D721Med (cell line): Measurements from ENCODE around the gene DUSP22.

Source experiments
- DNase-seq: peaks from one replicate; pipeline ENCODE4 v3.0.0; 2011; ENCODE audit warnings: low spot score; ENCODE audit not compliant: insufficient read length
- FAIRE-seq: peaks from 2 replicates; lab custom pipeline; 2011; peaks lifted over from hg19 to GRCh38; lab: Jason Lieb, UNC
- TF ChIP-seq, protein P1 (sequence below): IDR thresholded peaks from 2 replicates; pipeline ENCODE4 v1.5.1; 2012; ENCODE audit warnings: mild to moderate bottlenecking, control low read depth; ENCODE audit not compliant: insufficient read depth; ENCODE audit errors: missing control alignments

The DUSP22 gene

DNA sequence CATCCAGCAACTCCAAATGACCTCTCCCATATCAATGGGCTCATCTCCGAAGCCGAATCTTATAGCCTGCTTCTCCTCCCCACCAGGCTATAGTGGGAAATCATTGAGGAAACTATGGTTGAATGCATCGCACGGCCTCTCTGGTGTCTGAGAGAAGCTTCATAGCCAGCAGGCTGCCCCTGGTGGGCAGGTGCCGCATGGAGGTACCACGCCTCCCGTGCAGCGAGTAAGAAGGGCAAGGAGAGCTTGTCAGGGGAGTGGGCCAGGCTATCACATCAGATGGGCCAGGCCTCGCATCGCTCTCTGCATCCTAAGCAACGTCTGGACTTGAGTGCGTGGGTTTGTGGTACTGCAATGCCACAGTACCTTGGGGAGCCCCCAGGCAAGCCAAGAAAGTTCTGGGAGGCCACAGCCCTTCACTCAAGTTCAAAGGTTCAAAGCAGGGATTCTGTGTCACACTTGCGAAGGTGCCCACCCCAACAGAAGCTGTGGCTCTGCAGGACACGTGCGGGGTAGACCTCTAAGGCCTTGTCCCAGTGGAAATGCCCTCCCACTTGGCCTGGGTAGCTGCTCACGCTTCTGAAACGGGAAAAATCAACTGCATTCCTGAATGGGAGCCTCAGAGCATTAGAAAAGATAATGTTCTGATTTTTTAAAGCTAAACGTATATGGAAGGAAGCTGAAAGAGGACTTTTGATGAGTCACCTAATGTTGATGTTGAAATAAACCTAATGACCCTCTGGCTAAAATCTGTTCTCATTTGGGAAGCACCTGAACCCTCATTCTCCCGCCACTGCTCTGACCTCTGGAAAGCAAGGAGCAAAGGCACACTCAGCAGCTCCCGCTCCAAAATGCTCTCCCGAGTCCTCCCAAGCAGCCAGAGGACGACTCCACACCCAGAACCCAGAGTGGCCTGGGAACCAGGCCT lies 90.9 kb downstream of the DUSP22 start:
- TF ChIP-seq, protein P1, sequence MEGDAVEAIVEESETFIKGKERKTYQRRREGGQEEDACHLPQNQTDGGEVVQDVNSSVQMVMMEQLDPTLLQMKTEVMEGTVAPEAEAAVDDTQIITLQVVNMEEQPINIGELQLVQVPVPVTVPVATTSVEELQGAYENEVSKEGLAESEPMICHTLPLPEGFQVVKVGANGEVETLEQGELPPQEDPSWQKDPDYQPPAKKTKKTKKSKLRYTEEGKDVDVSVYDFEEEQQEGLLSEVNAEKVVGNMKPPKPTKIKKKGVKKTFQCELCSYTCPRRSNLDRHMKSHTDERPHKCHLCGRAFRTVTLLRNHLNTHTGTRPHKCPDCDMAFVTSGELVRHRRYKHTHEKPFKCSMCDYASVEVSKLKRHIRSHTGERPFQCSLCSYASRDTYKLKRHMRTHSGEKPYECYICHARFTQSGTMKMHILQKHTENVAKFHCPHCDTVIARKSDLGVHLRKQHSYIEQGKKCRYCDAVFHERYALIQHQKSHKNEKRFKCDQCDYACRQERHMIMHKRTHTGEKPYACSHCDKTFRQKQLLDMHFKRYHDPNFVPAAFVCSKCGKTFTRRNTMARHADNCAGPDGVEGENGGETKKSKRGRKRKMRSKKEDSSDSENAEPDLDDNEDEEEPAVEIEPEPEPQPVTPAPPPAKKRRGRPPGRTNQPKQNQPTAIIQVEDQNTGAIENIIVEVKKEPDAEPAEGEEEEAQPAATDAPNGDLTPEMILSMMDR, result no peak
- FAIRE-seq (no peak), DNase-seq (no peak)

DNA sequence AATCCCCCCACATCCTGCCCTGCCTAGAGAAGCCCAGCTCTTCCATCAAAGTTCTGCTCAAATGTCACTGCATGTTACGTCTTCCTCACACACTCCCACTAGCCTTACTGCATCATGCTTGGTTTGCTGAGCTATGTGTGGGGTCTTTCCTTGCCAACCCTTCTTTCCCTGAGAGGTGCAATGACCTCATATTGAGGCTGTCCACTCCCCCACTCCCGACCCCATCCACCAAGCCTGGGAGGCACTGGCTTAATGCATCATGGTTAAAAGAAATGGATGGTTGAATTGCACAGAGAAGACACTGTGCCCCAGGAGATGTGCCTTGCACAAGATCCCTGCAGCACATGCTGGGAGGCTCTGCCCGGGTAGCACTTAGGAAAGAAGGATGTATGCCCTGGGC lies 91.6 kb downstream of the DUSP22 start:
- DNase-seq, result no peak

DNA sequence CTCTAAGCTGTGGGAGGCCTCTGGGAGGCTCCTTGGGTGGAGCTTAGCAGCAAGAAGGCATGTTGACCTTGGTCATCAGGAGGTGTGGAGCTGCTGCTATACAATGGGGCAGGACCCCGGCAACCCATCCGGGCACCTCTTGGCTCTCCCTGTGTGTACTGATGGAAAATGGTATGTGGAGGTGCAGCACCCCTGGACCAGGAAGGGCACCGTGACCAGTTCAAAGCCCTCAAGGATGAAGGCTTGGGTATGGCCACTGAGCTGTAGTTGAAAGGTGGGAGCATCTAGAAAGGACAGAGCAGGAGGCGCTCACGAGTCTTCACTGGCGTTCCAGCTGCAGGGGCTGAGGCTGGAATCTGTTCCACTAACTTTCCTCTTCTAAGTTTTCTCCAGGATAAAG lies 92.6 kb downstream of the DUSP22 start:
- FAIRE-seq, result no peak
- TF ChIP-seq, protein P1, result no peak
- DNase-seq, result no peak

More for the DNA sequence above, 91.6 kb downstream of the DUSP22 start:
- no peak for FAIRE-seq
- TF ChIP-seq, protein P1, result no peak

DNA sequence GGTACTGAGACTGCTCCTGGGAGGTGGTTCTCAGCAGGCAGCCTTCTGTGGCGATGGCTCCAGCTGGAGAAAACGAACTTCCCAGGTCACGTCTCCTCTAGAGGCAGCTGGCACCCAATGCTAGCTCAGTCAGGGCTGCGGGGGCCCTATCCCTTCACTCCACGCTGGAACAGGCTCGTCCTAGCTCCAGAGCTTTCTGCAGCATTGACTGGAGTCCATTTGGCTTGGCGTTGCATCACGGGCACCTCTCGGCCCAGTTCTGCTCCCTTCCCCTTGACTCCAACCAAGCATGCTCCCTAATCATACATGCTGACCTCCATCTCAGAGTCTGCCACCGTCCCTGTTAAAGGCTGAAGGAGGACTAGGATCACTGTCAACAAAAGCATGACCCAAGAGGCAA lies 93.3 kb downstream of the DUSP22 start:
- FAIRE-seq (no peak), DNase-seq (no peak)
- TF ChIP-seq, protein P1, result no peak

DNA sequence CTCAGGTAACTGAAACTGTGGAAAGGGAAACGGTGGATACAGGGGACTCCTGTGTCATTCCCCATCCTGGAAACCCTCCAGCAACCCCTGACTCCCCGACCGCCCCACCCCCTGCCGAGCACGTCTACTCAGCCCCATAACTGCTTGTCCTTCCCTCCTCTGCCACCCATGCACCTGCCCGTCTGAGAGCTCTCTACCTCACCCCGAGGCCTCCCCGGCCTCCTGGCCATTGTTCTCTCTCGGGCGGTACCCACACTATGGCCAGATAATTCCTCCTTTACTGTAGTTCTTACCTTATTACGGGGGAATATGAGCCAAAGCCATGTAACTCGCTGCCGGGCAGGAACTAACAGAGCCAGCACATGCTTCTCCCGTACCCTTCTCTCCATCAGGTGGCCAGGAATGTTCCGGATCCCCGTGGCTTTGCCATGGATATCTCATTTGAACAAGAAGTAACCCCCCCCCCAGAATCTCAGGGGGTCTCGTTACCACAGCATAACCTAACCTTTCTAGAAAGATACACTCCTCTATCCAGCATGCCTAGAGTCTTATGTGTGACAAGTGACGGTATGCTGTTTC lies 94.5 kb downstream of the DUSP22 start:
- no peak for FAIRE-seq

DNA sequence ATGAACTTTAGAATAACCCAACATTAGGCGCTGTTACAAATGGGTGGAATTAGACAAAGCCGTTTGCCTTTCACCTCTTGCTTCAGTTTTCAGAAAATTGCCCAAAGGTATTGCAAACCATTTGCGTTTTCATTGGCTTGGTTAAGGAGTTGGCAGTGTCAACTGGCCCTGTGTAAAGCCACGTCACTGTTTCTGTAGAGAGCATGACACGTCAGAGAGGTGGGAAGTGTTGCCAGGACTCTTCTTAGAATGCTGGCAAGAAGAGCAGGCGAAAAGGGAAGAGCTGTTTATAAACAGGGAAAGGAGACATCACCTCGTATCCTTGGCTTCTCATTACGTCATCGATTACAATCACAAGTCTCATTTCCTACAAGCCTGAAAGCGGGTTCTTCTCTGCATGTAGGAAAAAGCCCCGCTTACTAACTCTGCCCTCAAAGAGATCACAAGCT lies 95.0 kb downstream of the DUSP22 start:
- TF ChIP-seq, protein P1, result no peak
- DNase-seq, result no peak
- no peak for FAIRE-seq

More for the DNA sequence above, 94.5 kb downstream of the DUSP22 start:
- TF ChIP-seq, protein P1, result no peak
- DNase-seq, result no peak
